PC-3 (cell line): ENCODE results near the gene FN1. TPM values are rescaled to one million over a fixed set of nuclear protein-coding genes. Genes with fewer than 3 reads are reported as not detected.

Experiments used
- ATAC-seq: fragments of 200-7000 bp; cut with Tn5 transposase; 2 replicates; pipeline ENCODE4 v1.9.1; 2020; ENCODE audit warnings: mild to moderate bottlenecking, moderate library complexity
- BruUV-seq: library from RNA; stranded (reverse); fragments of 400-500 nt; replicated peaks from 2 replicates; lab custom pipeline; 2021; lab: Mats Ljungman, UMichigan
- CTCF ChIA-PET: fragments of 300-600 bp; sonication (Branson Sonifier 250); formaldehyde crosslinking; loops from one replicate; lab custom pipeline; 2022; ENCODE audit warnings: antibody characterized with exemption; lab: Charles Lee
- POLR2A ChIA-PET: fragments of 300-600 bp; sonication (Branson Sonifier 250); formaldehyde crosslinking; loops from one replicate; lab custom pipeline; 2022; ENCODE audit warnings: antibody characterized with exemption; ENCODE audit not compliant: unreplicated experiment; lab: Charles Lee
- DNase-seq: peaks from one replicate; pipeline ENCODE4 v3.0.0-alpha.2; 2015
- H2AFZ ChIP-seq: fragments of 300-600 bp; sonication (generic); 2 replicates; pipeline ENCODE4 v1.6.0; 2016; ENCODE audit warnings: antibody characterized with exemption, low read length
- H3F3A ChIP-seq: fragments of 300-600 bp; sonication (generic); one replicate; pipeline ENCODE4 v1.6.0; 2017; ENCODE audit warnings: antibody characterized with exemption, low read length, control low read depth, mild to moderate bottlenecking; ENCODE audit not compliant: unreplicated experiment
- H3K27ac ChIP-seq: fragments of 300-600 bp; sonication (generic); 2 replicates; pipeline ENCODE4 v1.5.1; 2016; ENCODE audit warnings: mild to moderate bottlenecking, low read length
- H3K27me3 ChIP-seq: fragments of 300-600 bp; sonication (generic); 2 replicates; pipeline ENCODE4 v1.6.1; 2016; ENCODE audit warnings: low read length, mixed read lengths
- H3K36me3 ChIP-seq: fragments of 300-600 bp; sonication (generic); 2 replicates; pipeline ENCODE4 v1.6.1; 2016; ENCODE audit warnings: low read depth, mixed run types, low read length, mixed read lengths
- H3K4me1 ChIP-seq: fragments of 300-600 bp; sonication (generic); 2 replicates; pipeline ENCODE4 v1.5.1; 2016; ENCODE audit warnings: low read length; ENCODE audit not compliant: insufficient read depth
- H3K4me2 ChIP-seq: fragments of 300-600 bp; sonication (generic); 2 replicates; pipeline ENCODE4 v1.6.0; 2016; ENCODE audit warnings: low read length
- H3K4me3 ChIP-seq: fragments of 300-600 bp; sonication (generic); 2 replicates; pipeline ENCODE4 v1.5.1; 2016; ENCODE audit warnings: mild to moderate bottlenecking, low read length, mixed read lengths
- H3K79me2 ChIP-seq: fragments of 300-600 bp; sonication (generic); 2 replicates; pipeline ENCODE4 v1.6.1; 2017; ENCODE audit warnings: low read length, mixed read lengths
- H3K9ac ChIP-seq: fragments of 300-600 bp; sonication (generic); 2 replicates; pipeline ENCODE4 v1.6.0; 2016; ENCODE audit warnings: mild to moderate bottlenecking, low read length
- H3K9me2 ChIP-seq: fragments of 300-600 bp; sonication (generic); replicated peaks from 2 replicates; pipeline ENCODE4 v1.6.1; 2016; ENCODE audit warnings: mixed run types, low read length, mixed read lengths
- H3K9me3 ChIP-seq: fragments of 300-600 bp; sonication (generic); 2 replicates; pipeline ENCODE4 v1.6.1; 2016; ENCODE audit warnings: low read length, mixed read lengths
- H4K20me1 ChIP-seq: fragments of 300-600 bp; sonication (generic); 2 replicates; pipeline ENCODE4 v1.6.1; 2016; ENCODE audit warnings: low read length, mixed read lengths
- EZH2 ChIP-seq: fragments of 300-600 bp; sonication (generic); IDR thresholded peaks from one replicate; pipeline ENCODE4 v1.6.1; 2017; ENCODE audit warnings: antibody characterized with exemption, mild to moderate bottlenecking, low read length; ENCODE audit not compliant: unreplicated experiment
- EZH2phosphoT487 ChIP-seq: fragments of 300-600 bp; sonication (generic); IDR thresholded peaks from 2 replicates; pipeline ENCODE4 v1.6.1; 2018; ENCODE audit warnings: mild to moderate bottlenecking, antibody characterized with exemption, low read length, borderline replicate concordance
- intact Hi-C: fragments of 100-400 bp; cut with micrococcal nuclease; formaldehyde crosslinking; loops from 2 replicates; pipeline ENCODE4 v1.9.0; 2023
- total RNA-seq: library from RNA; depleted of rRNA; stranded (reverse); fragments of >200 nt; gene quantifications from 2 replicates; pipeline ENCODE4 v1.2.3, GENCODE V29; 2014
- TF ChIP-seq, protein P1 (sequence below): fragments of 300-600 bp; sonication (generic); conservative IDR thresholded peaks from 2 replicates; pipeline ENCODE4 v1.5.1; 2017; ENCODE audit warnings: antibody characterized with exemption, low read depth, mild to moderate bottlenecking, low read length

Gene FN1
- total RNA-seq, 1 experiment from 2014 or later, result 220 TPM

DNA sequence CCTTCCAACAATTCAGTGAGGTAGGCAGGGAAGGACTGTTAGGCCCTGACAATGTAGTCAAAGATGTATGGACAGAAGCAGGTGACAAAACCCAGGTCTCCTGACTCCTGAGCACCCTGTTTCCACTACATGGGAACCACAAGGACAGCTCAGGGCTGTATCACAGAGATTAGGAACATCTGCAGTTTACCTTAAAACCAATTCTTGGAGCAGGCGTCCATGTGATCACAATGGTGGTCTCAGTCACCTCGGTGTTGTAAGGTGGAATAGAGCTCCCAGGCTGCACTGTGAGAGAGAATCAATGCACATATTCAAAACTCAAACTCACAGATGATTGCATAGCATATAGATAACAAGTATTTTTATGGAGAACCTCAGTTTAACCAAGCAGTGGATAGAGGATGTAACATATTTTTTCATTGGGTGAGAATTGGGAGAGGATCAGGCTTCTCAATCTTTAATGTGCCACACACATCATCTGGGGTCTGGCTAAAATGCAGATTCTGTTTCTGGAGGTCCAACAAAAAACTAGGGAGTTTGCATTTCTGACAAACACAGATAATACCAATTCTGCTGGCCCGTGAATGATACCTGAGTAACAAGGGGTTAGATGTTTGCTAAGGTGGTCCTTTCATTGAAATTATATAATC lies 36.7 kb downstream of the FN1 start:
- DNase-seq (no peak), ATAC-seq (no peak)
- H3K9ac ChIP-seq, result no peak overlapping the region
- no peak overlapping the region for H2AFZ ChIP-seq
- no peak overlapping the region for H3K27ac ChIP-seq
- no peaks in the 10 kb centered on the region for H3F3A ChIP-seq
- no peaks in the 10 kb centered on the region for H3K9me3 ChIP-seq
- H3K36me3 ChIP-seq, result peaks cover 43% of the 10 kb centered on the region; the same call in 1 of the 2 replicates
- TF ChIP-seq, protein P1, sequence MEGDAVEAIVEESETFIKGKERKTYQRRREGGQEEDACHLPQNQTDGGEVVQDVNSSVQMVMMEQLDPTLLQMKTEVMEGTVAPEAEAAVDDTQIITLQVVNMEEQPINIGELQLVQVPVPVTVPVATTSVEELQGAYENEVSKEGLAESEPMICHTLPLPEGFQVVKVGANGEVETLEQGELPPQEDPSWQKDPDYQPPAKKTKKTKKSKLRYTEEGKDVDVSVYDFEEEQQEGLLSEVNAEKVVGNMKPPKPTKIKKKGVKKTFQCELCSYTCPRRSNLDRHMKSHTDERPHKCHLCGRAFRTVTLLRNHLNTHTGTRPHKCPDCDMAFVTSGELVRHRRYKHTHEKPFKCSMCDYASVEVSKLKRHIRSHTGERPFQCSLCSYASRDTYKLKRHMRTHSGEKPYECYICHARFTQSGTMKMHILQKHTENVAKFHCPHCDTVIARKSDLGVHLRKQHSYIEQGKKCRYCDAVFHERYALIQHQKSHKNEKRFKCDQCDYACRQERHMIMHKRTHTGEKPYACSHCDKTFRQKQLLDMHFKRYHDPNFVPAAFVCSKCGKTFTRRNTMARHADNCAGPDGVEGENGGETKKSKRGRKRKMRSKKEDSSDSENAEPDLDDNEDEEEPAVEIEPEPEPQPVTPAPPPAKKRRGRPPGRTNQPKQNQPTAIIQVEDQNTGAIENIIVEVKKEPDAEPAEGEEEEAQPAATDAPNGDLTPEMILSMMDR, result no peak
- TF ChIP-seq EZH2 (no peak), EZH2phosphoT487 (no peak)
- H3K9me2 ChIP-seq, result no peaks in the 10 kb centered on the region
- H3K27me3 ChIP-seq, result no peaks in the 10 kb centered on the region
- H3K4me2 ChIP-seq, result no peak overlapping the region
- ChIA-PET POLR2A (no interaction called here), CTCF (no interaction called here)
- peaks cover 12% of the 10 kb centered on the region for H3K4me1 ChIP-seq
- no TSS peak for BruUV-seq
- no peaks in the 10 kb centered on the region for H4K20me1 ChIP-seq
- H3K4me3 ChIP-seq, result no peak overlapping the region
- intact Hi-C loops, result no loop called here
- H3K79me2 ChIP-seq, result no peaks in the 10 kb centered on the region

DNA sequence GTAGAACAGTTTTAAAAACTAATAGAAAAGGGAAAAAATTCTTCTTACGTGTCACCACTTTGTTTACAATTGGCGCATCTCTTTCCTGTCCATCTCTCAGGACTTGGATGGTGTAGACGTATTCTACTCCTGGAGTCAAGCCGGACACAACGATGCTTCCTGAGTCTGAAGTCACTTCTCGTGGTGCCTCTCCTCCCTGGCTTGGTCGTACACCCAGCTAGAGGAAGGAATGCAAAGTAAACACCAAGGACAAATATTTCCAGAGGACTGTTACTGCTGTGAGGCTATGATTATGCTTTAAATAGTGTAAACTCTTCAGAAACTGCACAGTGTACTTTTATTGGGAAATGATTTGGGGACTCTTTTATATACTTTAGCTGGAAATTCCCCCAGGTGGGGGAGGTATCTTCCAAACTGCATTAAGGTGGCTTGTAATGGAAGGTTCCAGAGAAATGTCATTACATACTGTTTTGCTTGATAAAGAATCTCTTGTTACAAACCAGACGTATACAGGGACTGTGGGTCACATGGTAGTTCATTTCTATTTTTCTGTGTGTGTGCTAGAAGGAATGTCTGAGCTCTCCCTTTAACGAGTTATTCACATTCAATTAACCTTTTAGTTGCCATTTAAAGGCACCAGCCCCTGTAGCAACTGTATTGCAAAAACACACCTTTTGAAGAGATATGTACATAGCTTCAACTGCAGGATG lies 38.1 kb downstream of the FN1 start:
- no peak overlapping the region for H3K4me2 ChIP-seq
- peaks cover 47% of the 10 kb centered on the region; the same call in 1 of the 2 replicates for H3K36me3 ChIP-seq

More for the DNA sequence above, 38.1 kb downstream of the FN1 start:
- Histone ChIP-seq H3K27me3 (no peaks in the 10 kb centered on the region), H3K4me1 (peaks cover 12% of the 10 kb centered on the region), H3K27ac (no peak overlapping the region), H3K79me2 (no peaks in the 10 kb centered on the region), H3K9ac (no peak overlapping the region), H3F3A (no peaks in the 10 kb centered on the region), H3K4me3 (no peak overlapping the region), H2AFZ (no peak overlapping the region), H3K9me3 (no peaks in the 10 kb centered on the region), H3K9me2 (no peaks in the 10 kb centered on the region), H4K20me1 (no peaks in the 10 kb centered on the region)
- DNase-seq, result no peak
- ChIA-PET CTCF (no interaction called here), POLR2A (no interaction called here)
- no peak for TF ChIP-seq EZH2
- no peak for TF ChIP-seq EZH2phosphoT487
- TF ChIP-seq, protein P1, result no peak
- no TSS peak for BruUV-seq
- intact Hi-C loops, result no loop called here
- peak; percentile 38; the same call in 1 of the 2 replicates for ATAC-seq
